ENCODE data around the gene C9orf40.

Gene C9orf40, protein sequence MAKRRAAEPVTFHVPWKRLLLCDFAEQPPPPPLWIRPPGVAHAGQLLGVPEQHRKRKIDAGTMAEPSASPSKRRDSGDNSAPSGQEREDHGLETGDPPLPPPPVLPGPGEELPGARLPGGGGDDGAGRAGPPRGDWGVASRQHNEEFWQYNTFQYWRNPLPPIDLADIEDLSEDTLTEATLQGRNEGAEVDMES

DNA sequence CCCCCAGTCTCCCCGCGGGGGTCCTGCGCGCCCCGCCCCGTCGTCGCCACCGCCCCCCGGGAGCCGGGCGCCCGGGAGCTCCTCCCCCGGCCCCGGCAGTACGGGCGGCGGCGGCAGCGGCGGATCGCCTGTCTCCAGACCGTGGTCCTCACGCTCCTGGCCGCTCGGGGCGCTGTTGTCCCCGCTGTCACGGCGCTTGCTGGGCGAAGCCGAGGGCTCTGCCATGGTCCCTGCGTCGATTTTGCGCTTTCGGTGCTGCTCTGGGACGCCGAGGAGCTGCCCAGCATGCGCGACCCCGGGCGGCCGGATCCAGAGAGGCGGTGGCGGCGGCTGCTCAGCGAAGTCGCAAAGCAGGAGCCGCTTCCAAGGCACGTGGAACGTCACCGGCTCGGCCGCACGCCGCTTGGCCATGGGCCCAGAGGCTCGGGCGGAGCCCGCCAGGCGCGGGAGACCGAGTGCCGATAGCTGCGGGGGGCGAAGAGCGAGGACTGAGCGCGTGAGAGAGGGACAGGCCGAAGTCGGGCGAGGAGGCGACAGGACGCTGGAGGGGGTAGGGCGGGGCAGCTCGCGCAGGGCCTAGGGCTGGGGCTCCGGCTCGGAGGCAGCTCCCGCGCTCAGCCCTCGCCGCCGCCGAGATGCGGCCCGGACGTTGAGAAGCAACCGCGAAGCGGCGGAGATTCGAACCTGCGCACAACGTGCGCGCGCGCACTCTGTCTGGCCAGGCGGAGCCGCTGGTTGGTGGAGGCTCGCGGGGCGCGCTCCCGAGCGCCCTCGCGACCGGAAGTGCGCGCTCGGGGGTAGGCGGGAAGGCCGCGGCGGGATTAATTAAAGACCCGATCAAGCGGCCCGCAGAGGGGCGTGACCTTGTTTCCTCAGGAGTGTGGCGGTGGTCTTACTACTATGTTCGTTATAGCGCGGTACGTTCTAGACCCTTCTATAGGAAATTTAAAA lies at the start of gene C9orf40:
Gene C9orf40, minus strand, starts transcription at position 712 of the 951 bp plus-strand sequence. Its CDS starts 301 bp downstream, at position 411.
- in situ Hi-C loops (cut with HindIII; ENCODE audit: low sequenced_read_pairs) = no loop called here
- DNase-seq (ENCODE audit: low read depth, low spot score) = peak; percentile 86
- peak within 1 kb of the TSS; percentile 94 for H3K4me3 ChIP-seq (ENCODE audit: low read depth, low read length)
- TF ChIP-seq CTCF (IDR thresholded peaks at IDR 0.05; ENCODE audit: low read depth, low read length) = peak; percentile 81

DNA sequence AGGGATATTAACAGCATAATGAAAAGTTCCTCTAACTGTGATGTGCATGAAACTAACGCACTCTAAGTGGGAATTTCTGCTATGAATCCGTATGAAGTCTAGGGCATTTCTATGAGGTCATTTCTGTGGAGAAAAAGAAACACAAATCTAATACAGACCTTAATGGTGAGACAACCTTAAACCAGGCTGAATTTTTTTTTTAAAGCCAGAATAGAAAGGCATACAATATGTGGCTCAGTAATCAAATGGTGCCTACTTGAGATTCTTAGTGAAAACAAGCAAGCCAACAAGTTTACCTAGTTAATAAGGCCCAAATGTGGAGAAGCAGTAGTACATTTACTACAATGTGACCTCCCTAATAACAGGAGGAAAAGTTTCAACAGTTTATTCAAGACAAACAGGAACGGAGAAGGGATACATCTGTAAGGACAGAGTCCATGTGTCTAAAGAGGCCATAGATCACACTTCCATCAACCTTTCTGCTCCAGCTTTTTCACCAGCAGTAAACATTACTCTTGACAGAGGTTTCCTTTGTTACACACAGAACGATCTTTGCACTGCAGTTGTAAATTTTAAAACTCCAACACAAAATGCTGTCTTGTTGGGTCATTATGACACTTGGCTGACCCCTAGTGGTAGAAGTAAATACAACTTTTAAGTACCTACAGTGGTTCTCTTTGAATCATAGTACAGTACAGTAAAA lies 49.2 kb upstream of the C9orf40 start:
- DNase-seq (ENCODE audit: low read depth, low spot score) = peak; percentile 90
- in situ Hi-C loops (cut with HindIII; ENCODE audit: low sequenced_read_pairs) = no loop called here
- peak; percentile 50 for TF ChIP-seq CTCF (IDR thresholded peaks at IDR 0.05; ENCODE audit: low read depth, low read length)
- H3K4me3 ChIP-seq (ENCODE audit: low read depth, low read length) = no peak overlapping the region

DNA sequence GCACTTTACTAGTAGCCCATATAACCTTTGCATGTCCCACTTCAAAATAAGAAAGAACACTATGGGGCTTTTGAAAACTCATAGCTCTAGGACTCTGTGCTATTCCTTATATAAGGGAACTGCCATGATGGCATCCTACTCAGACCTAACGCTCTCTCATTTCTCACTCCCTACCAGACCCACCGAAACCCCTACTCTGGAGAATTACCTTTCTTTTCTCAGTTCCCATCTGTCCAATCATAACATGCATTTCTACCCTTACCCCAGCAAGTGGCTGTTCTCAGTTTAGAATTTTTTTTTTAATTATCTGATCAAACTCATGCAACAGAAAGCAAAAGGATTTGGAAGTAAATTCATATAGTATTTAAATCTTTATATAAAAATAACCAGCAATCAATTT lies 48.1 kb upstream of the C9orf40 start:
- in situ Hi-C loops (cut with HindIII; ENCODE audit: low sequenced_read_pairs) = no loop called here
- DNase-seq (ENCODE audit: low read depth, low spot score) = no peak
- H3K4me3 ChIP-seq (ENCODE audit: low read depth, low read length) = no peak overlapping the region
- no peak for TF ChIP-seq CTCF (IDR thresholded peaks at IDR 0.05; ENCODE audit: low read depth, low read length)

GRCh38 chr9:74985041-74985440 lies 32.3 kb upstream of the C9orf40 start:
- H3K4me3 ChIP-seq (ENCODE audit: low read depth, low read length) = no peak overlapping the region
- in situ Hi-C loops (cut with HindIII; ENCODE audit: low sequenced_read_pairs) = no loop called here
- no peak for TF ChIP-seq CTCF (IDR thresholded peaks at IDR 0.05; ENCODE audit: low read depth, low read length)
- no peak for DNase-seq (ENCODE audit: low read depth, low spot score)

DNA sequence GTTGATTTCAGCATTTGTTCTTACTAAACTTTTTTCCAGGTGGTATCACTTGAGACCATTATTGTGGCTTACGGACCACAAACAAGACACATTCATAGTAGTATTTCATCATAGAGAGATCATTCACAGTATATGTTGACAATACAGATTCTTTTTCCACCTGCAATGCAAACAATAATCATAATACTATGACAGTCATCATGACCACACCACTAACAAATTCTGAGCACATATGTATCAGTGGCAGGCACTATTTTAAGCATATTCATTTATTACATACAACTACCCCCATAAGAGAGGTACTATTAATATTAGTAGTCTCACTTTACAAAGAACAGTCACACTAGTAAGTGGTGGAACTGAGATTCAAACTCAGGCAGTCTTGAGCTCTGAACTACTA lies 31.0 kb upstream of the C9orf40 start:
- TF ChIP-seq CTCF (IDR thresholded peaks at IDR 0.05; ENCODE audit: low read depth, low read length) = no peak
- DNase-seq (ENCODE audit: low read depth, low spot score) = no peak
- in situ Hi-C loops (cut with HindIII; ENCODE audit: low sequenced_read_pairs) = no loop called here
- no peak overlapping the region for H3K4me3 ChIP-seq (ENCODE audit: low read depth, low read length)

DNA sequence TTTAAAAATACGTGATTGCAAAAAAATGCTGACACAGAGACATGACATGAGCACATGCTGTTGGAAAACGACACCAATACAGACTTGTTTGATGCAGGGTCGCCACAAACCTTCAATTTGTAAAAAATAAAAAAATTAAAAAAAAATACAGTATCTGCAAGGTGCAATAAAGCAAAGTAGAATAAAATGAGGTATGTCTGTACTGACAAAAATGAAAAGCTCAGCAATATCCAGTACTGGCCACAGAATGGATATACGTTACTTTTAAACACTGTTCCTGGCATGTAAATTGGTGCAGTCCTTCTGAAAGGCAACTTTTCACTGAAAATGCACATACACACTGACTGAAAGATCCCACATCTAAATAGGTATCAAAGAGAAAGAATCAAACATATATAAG lies 27.1 kb upstream of the C9orf40 start:
- DNase-seq (ENCODE audit: low read depth, low spot score) = no peak
- no peak for TF ChIP-seq CTCF (IDR thresholded peaks at IDR 0.05; ENCODE audit: low read depth, low read length)
- no peak overlapping the region for H3K4me3 ChIP-seq (ENCODE audit: low read depth, low read length)
- in situ Hi-C loops (cut with HindIII; ENCODE audit: low sequenced_read_pairs) = no loop called here
